Epithelial cell of proximal tubule (primary cell): ENCODE measurements around the gene TMEM150C. TPM values are rescaled to one million over a fixed set of nuclear protein-coding genes. Genes with fewer than 3 reads are reported as not detected.

ENCODE experiments used
- DNase-seq: peaks from one replicate; pipeline ENCODE4 v3.0.0-alpha.2; 2011; ENCODE audit warnings: low read depth
- H3K4me3 ChIP-seq: 2 replicates; pipeline ENCODE4 v1.5.1; 2011; ENCODE audit warnings: low read depth, mild to moderate bottlenecking, low read length
- CTCF ChIP-seq: conservative IDR thresholded peaks from 2 replicates; pipeline ENCODE4 v1.5.1; 2012; ENCODE audit warnings: low read depth, mild to moderate bottlenecking, low read length
- total RNA-seq: library from RNA; depleted of rRNA; stranded (reverse); fragments of >200 nt; gene quantifications from 2 replicates; pipeline ENCODE4 v1.2.3, GENCODE V29; 2015

Gene TMEM150C
- total RNA-seq, 1 donor from 2014 or later = 2.9 TPM

DNA sequence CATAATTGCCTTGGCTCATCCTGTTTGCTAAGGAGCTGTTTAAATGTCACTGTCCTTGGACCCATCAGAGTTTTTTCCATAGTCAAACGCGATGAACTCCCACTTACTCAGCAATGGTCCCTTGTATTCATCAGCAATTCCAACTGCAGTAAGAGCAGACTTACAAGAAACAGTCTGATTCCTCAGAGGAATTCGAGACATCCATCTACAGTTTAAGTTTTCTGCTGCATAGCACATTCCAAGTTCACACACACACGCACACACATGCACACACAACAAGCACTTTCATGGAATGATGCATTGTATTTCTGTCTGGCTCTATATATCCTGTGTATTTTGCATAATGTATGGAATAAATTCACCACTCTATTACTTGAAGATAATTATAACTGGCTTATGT lies 32.7 kb upstream of the TMEM150C start:
- no peak for TF ChIP-seq CTCF
- peak; percentile 39 for DNase-seq
- H3K4me3 ChIP-seq = no peak overlapping the region

DNA sequence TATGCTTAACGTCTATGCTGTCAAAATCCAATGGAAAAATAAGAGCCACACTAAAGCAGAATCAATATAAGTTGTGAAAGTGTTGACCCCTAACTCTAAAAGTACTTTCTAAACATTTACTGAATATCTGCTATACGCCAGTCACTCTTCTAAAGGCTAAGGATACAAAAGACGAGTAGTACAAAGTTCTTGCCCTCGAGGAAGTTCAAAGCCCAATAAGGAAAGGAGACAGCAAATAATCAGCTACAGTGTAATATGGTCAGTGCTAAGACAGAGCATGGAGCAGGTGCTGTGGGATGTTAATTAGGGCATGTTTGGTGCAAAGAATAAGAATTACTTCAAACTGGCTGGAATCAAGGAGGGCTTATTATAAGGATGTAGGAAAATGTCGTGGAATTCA lies 31.6 kb upstream of the TMEM150C start:
- no peak overlapping the region for H3K4me3 ChIP-seq
- no peak for DNase-seq
- TF ChIP-seq CTCF = no peak

DNA sequence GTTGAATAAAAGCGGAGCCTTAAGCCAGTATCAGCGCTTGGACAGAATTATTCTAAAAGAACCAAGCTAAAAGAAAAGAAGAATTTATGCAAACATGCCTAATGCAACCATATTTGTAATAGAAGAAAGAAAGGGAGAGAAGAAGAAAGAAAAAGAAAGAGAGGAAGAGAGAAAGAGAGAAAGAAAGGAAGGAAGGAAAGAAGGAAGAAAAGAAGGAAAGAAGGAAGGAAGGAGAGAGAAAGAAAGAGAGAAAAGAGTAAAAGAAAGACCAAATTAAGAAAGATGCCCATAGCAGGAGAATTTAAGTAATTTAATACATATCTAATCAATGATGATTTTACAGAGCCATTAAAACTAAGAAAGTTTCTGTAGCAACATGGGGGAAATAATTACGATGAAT lies 30.9 kb upstream of the TMEM150C start:
- no peak for DNase-seq
- H3K4me3 ChIP-seq = no peak overlapping the region
- no peak for TF ChIP-seq CTCF

DNA sequence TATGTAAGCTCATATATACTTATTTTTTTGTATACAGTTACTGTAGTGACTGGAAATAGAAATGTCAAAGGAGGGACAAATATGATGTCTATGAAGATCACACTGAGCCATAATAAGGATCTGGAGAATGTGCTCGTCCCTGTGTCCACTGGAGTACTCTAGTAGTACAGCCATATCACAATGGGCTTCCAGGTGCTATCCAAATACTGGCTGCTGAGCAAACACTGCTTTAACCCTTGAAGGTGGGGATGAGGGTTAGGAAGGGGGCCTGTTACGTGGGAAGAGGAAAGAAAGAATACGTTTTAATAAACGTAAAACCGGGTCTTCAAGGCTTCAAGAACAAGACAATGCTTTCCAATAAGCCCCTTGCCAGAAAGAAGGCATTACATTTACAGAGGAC lies 29.8 kb upstream of the TMEM150C start:
- DNase-seq = no peak
- TF ChIP-seq CTCF = no peak
- no peak overlapping the region for H3K4me3 ChIP-seq

GRCh38 chr4:82589756-82590155 lies 28.0 kb upstream of the TMEM150C start:
- DNase-seq = no peak
- no peak overlapping the region for H3K4me3 ChIP-seq
- TF ChIP-seq CTCF = no peak

- no peak overlapping the region for H3K4me3 ChIP-seq
- no peak for DNase-seq
- no peak for TF ChIP-seq CTCF
These were observed 27.0 kb upstream of the TMEM150C start for GRCh38 chr4:82588771-82589270.

DNA sequence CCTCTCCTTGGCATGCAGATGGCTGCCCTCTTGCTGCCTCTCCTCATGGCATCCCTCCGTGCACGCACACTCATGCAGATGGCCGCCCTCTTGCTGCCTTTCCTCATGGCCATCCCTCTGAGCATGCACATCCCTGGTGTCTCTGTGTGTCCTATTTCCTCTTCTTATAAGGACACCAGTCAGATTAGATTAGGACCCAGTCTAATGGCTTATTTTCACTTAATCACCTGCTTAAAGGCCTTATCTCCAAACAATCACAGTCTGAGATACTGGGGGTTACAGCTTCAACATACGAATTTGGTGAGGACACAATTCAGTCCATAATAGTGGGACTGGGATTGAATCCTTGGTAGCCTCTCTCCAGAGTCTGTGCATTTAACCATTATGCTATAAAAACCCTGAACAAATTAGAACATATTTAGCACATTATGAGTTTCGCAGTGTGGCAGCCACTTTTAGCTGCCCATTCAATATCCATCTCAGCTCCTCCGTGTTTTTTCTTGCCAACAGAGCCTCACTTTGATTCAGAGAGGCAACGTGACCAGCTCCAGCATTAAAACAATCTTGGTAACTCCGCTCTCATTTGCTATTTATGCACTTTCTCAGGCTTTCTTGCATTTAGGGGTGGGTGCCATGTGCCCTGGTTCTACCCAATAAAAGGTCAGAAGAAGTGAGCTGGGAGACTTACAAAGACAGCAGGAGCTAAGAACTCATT lies 26.2 kb upstream of the TMEM150C start:
- no peak for TF ChIP-seq CTCF
- H3K4me3 ChIP-seq = no peak overlapping the region
- DNase-seq = no peak
